Activated CD8-positive, alpha-beta memory T cell treated with anti-CD3 and anti-CD28 coated beads for 4 hours (primary cell): ENCODE results near the gene SMIM36.
"Not testable (repeated sequence)": the region's sequence is repeated elsewhere in the genome, so short reads cannot be mapped to it uniquely, and the experiment has no call there.

Source experiments
- DNase-seq, 2 donors: peaks; one replicate each; pipeline ENCODE4 v3.0.0-alpha.2; 2020; ENCODE audit warnings: low read depth in 2 of 2

The SMIM36 gene

DNA sequence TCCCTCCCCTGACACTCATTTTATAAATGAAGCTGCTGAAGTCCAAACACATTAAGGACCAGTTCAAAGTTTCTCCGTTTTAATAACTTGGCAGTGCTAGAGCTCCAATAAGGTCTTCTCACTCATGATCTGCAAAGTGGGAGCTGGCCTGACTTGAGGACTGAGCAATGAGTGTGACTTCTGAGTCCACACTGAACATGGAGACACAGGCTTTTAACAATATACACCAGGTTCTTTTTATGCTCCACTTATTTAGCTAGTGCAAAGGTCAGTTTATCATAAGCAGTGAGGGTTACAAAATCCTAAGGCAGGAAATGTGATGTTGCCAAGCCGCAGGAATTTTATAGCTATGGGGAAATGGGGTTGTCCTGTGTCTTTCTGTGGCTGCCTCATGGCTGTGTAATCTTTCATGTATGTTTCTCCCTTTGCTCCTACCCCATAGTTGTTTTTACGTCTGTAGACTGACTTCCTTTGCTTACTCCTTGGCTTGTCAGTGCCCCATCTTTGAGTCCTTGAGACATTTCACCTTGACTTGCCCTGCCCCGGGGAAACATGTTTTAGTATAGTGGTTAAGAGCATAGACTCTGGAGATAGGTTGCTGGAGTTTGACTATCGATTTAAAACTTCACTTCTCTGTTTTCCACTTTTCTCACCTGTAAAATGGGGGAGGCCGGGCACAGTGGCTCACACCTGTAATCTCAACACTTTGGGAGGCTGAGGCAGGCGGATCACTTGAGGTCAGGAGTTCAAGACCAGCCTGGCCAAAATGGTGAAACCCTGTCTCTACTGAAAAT lies 77.4 kb downstream of the SMIM36 start:
- DNase-seq = no peak

DNA sequence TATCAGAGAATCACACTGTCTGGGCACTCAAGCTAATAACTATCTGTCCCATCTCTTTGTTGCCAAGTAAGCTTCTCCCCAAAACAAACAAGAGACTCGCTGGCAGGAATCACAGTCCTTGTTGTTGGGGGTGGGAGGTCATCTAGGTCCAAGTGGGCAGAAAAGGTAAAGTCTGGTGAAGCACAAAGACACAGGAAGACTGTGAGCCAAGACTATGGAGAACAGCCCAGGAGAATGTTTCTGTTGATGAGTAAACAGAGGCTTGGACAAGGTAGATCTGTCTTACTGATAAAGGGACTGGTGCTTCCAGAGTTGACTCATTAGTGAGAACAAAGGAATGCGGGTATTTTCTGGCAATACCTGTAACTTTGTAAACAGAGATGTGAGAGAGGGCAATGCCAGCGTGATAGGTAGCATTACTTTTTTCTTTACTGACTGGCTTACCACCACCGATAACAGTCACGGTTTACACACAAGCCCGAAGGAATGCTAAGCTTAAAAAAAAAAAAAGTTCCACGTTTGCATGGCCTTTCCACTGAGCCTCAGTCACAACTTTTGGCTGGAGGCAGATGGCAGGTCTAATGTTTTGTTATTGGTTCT lies 78.1 kb downstream of the SMIM36 start:
- no peak for DNase-seq

DNA sequence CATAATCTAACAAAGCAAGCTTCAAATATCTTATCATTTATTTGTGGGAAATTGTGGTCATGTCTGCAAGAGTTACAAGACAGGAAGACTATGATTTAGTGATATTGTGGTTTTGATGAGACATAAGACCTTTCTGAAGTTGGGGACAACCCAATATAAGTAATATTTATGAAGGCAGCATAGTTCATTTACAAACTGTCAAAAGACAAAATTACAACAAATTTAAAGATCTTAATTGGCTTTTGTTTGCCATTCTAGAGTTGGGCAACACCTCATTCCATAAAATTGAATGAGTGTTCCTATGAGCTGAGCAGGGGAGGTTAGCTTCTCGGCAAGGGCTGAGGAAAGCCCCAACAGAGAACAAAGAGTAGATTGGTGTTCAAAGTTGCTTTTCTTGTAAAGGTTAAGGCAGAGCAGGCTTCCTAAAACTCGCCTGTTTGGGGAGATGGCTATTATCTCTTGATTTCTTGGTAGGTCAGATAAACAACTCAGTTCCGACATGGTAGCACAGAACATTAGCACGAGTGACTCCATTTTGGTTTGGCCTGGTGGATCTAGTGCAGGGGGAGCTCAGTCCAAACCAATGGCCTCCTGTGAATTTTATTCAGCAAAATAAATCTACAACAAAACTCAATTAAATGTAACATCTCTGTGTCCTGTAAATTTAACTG lies 78.8 kb downstream of the SMIM36 start:
- no peak for DNase-seq

- not testable (repeated sequence) for DNase-seq
Observed at GRCh38 chr17:55431914-55432313, 79.3 kb downstream of the SMIM36 start.

DNA sequence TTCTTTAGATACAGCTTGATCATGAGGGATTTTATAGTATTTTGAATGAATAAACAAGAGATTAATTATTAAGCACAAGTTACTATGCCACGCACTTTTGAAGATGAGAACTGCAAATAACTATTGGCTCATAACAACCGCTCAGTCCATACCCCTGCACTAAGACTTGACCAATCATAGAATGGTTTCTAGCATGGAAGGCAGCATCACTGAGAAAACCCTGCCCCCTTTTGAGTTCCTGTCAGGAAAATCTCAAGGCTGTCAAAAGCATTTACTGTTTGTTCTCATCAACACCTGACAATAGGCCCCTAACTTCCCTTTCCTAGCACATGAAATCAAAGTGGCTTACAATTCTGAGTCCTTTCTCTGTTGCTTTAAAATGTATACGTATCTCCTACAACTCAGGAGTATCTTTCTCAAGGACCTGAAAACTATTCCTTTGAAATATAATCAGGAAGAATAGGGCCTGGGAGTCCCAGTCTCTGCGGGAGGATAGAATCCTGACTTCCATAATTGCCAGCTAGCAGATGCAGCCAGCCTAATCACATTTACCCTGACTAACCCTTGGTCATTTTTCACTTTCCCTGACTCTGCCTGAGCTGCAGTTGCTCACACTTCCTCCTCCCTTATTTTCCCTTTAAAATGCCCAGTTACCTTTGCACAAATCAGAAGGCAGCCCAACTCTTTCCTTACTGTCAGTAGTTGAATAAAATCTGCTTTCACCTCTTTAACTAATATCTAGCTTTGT lies 80.5 kb downstream of the SMIM36 start:
- DNase-seq = no peak

- no peak for DNase-seq
Observed at GRCh38 chr17:55427587-55427882, 83.7 kb downstream of the SMIM36 start.

DNA sequence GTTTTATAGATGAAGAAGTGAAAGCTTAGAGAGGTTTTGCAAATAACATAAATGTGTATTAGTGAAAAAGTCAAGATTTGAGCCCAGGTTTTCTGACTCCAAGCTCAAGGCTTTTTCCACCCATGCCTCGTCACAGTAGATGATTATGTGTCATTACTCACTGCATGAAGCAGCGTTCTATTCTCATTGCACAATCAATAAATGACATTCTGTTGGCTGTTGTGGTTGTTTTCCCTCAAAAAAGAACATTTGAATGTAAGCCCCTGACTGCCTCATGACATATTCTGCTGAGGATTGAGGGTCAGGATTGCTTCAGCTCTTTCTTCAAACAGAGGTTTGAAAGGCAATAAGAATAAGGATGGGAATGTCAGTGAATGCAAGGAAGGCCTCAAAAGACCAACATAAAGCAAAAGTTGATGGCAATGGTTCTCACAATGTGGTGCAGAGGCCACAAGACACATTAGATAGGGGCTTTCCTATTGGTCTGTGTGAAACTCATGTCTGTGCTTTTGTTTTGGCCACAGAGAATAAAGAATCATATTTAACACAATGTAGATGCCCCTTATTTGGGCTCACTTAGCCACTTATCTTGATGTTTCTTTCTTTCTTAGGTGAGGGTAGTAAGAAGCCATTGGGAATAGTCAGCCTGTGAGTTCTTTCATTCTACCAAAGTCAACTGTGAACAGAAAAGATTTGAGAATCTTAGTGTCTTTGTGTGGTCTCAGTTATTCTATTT lies 84.2 kb downstream of the SMIM36 start:
- no peak for DNase-seq

GRCh38 chr17:55424893-55425540 lies 86.2 kb downstream of the SMIM36 start:
- DNase-seq = no peak

- DNase-seq = no peak
Observed at GRCh38 chr17:55423535-55423934, 87.7 kb downstream of the SMIM36 start.

DNA sequence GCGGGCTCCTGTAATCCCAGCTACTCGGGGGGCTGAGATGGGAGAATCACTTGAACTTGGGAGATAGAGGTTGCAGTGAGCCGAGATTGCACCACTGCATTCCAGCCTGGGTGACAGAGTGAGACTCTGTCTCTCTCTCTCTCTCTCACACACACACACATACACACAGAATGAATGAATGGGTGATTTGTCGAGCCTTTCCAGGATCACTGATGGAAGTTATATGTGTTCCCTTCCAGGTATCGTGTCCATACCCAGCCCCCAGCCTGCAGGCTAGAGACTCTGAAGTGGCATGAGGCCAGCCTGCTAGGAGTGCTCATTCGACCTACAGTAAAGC lies 88.5 kb downstream of the SMIM36 start:
- DNase-seq = not testable (repeated sequence)

- no peak for DNase-seq
Observed at GRCh38 chr17:55421179-55421934, 89.9 kb downstream of the SMIM36 start, which contains the start of gene MMD. TSS of gene MMD (minus strand) at chr17:55421835. CDS start at chr17:55421695, 140 bp downstream.

- DNase-seq = no peak
Observed at GRCh38 chr17:55420776-55421178, 90.5 kb downstream of the SMIM36 start.

DNA sequence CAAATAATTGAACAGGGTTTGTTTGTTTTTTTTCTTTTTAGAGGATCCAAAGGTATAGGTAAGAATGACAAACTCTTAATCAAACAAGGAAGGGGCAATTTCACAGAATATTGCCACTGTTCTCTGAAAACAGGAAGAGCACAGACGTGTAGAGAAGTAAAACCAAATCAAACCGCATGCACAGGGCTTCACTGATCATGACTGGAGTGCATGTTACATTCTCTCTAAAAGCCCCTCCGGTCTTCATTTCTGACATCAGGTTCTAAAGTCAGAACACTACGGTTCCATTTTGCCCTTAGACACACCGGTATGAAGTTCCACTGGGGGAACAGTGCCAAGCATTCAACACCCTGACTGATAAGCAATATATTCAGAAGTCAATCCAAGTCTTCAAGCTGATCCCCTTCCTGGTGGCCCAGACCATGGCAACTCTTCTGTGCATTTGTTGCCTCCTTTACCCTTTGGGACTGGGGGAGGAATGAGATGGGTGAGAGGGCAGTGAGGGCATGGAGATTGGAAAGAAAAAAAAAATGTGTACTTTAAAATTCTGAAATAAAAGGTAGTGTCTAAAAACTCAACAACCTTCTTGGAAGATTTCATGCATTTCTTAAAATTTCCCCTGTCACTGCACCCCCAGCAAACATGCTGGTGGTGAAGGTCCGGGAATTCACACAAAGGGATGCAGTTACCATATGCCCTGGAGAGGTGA lies 91.0 kb downstream of the SMIM36 start:
- DNase-seq = no peak

DNA sequence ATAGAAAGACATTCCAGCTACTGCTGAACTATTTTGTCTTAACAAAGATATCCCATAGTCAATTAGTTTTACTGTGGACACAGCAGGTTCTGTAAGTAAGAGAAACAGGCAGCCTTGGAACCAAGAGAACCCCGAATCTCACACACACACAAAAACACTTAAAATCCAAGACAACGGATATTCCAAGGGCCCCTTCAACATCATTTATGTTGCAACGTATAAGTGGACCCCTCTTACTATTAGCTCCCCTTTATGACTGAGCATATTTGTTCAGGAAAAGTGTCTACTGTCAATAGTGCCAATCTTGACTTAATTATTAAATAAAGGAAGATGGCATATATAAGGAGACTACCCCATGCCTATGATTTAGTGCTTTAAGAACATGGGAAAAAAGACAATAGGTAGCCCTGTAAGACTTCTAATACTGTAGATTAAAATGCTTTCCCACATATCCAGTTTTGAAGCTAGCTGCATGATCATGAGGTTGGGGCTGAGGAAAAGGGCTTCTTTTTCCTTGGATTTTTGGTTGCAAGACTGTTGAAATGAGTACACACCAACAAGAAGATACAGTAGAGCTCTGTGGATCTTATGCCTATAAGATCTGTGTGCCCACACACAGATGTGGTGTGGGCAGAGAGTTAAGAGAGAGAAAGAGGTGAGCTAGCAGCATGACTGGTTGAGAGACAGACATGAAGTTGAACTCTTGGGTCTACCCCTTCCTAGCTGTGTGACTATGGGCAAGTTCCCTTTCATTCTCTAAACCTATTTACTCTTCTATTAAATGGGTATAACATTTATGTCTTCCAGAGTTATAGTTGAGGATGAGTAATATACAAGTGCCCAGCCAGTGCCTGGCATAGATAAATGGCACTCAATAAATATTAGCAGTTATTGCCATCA lies 92.6 kb downstream of the SMIM36 start:
- DNase-seq = no peak

GRCh38 chr17:55417411-55418268 lies 93.6 kb downstream of the SMIM36 start:
- no peak for DNase-seq

DNA sequence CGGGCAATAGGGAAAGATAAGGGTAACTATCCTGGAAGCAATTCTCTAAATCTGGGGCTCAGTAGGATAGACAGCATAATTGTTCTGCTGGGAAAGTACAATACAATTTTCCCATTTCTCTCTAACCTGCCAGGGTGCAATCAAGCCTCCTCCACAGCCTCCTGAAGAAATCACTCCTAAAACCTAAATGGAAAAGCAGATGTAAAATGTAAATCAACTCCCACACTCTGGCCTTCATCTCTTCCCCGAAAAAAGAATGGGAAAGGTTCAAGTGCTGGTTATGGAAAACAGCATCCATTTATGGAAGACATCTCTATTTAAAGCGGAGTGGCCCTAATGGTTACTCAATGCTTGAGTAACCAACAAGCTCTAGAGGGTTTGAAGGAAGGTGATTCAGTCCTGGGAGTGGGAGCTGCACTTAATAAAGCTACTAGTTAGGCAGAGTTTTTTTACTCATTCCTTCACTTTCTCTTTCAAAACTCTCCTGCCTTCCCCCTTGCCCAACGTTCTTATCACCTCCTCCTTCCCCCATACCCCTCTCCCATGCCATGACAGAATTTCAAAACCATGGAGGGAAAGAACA lies 94.7 kb downstream of the SMIM36 start:
- DNase-seq = no peak

GRCh38 chr17:55416000-55416399 lies 95.3 kb downstream of the SMIM36 start:
- no peak for DNase-seq
